Activated CD4-positive, alpha-beta T cell treated with anti-CD3 and anti-CD28 coated beads for 1 hour (primary cell): Measurements from ENCODE around the gene DOCK9.
"Not testable (repeated sequence)": the region's sequence is repeated elsewhere in the genome, so short reads cannot be mapped to it uniquely, and the experiment has no call there.

Experiments
- DNase-seq: peaks from one replicate; pipeline ENCODE4 v3.0.0-alpha.2; 2020

DOCK9 gene

GRCh38 chr13:98761126-98761985 is 216.5 kb downstream of the DOCK9 start:
- no peak for DNase-seq

- no peak for DNase-seq
Observed at GRCh38 chr13:98755729-98756128, 222.1 kb downstream of the DOCK9 start.

GRCh38 chr13:98755116-98755515 is 222.7 kb downstream of the DOCK9 start:
- DNase-seq = no peak

GRCh38 chr13:98754468-98754867 is 223.4 kb downstream of the DOCK9 start:
- not testable (repeated sequence) for DNase-seq

- DNase-seq = no peak
Observed at GRCh38 chr13:98752467-98753290, 225.2 kb downstream of the DOCK9 start, which contains the start of gene SLC15A1. Gene SLC15A1, minus strand, starts transcription at chr13:98752672. Its CDS starts 74 bp downstream, at chr13:98752598.

GRCh38 chr13:98751861-98752466 is 225.9 kb downstream of the DOCK9 start:
- DNase-seq = no peak

GRCh38 chr13:98751367-98751782 is 226.5 kb downstream of the DOCK9 start:
- no peak for DNase-seq

- DNase-seq = no peak
Observed at GRCh38 chr13:98749501-98749900, 228.4 kb downstream of the DOCK9 start.

GRCh38 chr13:98746968-98747367 is 230.9 kb downstream of the DOCK9 start:
- DNase-seq = no peak
